GM12892 (cell line): Measurements from ENCODE around the gene PEX11B.

ENCODE experiments used
- POLR2A ChIP-seq: IDR thresholded peaks from 2 replicates; pipeline ENCODE4 v1.6.1; 2011; ENCODE audit warnings: low read depth, low read length, control low read depth
- POLR2AphosphoS5 ChIP-seq: IDR thresholded peaks from 2 replicates; pipeline ENCODE4 v1.6.1; 2011; ENCODE audit warnings: low read depth, low read length, control low read depth
- TAF1 ChIP-seq: IDR thresholded peaks from 2 replicates; pipeline ENCODE4 v1.6.1; 2011; ENCODE audit warnings: low read depth, mild to moderate bottlenecking, control low read depth, low read length, borderline replicate concordance

GRCh38 chr1:145956781-145957442 is 38.4 kb upstream of the PEX11B start:
- TF ChIP-seq POLR2A (no peak), TAF1 (no peak), POLR2AphosphoS5 (no peak)
